ENCODE results near the gene MTAP. TPM values are rescaled to one million over a fixed set of nuclear protein-coding genes. Genes with fewer than 3 reads are reported as not detected.

Gene MTAP
- polyA plus RNA-seq, 4 donors, result 32.5 to 49.2 (median 44.9) TPM

DNA sequence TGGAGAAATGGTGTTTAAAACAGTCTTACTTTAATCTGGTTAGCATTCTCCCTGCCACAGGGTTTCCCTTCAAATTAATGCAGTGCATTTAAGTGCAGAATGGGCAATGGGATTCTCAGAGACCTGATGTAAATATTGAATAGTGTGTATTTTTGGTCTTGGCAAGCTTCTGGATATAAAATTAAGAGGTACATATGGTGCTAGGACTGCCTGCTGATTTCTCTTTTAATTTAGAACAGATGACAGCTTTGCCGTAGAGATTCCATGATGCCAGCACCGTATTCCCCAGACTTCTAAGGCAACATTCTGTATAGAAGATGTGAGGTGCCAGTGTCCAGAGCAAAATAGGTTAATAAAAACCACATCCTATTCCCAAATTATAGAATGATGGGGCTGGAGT is 1.9 kb downstream of the MTAP start:
- no peak for DNase-seq (ENCODE audit: low read depth in 4 of 4, low spot score in 3 of 4)

DNA sequence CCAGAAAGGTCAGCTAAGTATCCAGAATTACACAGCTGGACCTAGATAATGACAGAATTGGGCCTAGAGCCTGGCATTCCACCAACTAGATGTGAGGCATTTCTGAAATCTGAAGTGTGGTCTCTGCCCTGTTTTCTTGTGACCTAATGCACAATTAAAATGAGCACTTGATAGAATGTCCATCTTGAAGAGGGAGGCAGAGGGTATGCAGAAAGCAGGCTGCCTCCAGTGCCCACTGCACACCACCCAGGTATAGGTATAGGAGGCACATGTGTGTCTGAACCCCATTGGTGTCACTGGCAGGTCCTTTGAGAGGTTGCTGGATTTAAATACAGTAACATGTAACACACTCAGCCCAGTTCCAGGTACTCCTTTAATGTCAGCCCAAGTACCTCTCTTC is 2.4 kb downstream of the MTAP start:
- DNase-seq (ENCODE audit: low read depth in 4 of 4, low spot score in 3 of 4), result no peak

DNA sequence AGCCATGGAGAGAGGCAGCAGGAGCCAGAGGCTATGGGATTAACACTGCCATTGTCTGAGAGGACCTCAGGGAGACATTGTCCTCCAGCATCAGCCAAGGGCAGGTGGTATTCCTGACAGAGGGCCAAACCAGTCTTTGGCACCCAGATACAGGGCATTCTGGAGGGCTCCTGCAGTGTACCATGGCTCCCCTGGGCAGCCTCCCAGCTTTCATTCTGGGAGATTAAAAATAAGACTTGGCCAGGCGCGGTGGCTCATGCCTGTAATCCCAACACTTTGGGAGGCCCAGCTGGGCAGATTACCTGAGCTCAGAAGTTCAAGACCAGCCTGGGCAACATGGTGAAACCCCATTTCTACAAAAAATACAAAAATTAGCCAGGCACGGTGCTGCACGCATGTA is 4.2 kb downstream of the MTAP start:
- no peak for DNase-seq (ENCODE audit: low read depth in 4 of 4, low spot score in 3 of 4)

DNA sequence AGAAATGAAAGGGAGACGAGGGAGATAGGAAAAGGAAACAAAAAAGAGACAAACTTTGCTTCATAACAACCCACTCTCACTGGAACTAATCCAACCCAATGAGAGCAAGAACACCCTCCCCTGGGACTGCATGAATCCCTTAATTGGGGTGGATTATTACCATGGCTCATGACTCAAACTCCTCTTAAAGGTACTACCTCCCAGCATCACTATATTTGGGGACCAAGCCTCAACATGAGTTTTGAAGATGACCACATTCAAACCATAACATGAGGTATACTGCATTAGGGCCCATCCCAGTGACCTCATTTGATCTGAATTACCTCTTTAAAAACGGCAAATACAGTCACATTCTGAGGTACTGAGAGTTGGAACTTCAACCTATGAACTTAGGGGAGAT is 8.0 kb downstream of the MTAP start:
- no peak for DNase-seq (ENCODE audit: low read depth in 4 of 4, low spot score in 3 of 4)

DNA sequence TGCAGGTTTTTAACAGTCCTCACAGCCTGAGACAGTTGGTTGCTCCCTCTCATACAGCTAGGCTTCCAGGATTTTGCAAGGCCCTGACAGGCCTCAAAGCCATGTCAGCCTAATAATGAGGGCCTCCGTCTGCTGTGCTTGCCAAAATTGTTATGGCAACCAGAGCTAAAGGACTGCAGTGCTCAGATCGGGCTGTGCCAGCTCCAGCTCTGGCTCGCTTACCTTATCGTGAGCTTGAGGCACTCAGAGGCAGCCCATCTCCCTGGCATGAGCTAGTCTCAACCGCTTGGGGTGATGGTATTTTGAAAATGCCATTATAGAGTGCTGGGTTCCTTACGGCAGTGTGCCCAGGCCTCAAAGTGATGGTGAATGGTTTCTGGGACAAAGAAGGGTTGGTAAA is 8.4 kb downstream of the MTAP start:
- DNase-seq (ENCODE audit: low read depth in 4 of 4, low spot score in 3 of 4), result no peak

DNA sequence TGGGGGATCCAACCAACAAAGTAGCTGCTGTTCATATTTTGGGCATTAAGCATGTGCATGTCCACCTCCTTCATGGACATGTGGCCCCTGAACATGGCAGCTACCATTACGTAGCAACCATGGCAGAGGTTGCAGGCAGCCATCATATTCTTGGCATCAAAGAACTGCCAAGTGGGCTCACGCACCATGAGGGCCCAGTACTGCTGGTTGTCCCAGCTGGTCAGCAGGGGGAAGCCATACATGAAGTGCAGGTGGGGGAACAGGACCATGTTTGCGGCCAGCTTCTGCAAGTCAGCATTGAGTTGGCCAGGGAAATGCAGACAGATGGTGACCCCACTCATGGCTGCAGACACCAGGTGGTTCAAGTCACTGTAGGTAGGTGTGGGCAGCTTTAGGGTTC is 9.5 kb downstream of the MTAP start:
- no peak for DNase-seq (ENCODE audit: low read depth in 4 of 4, low spot score in 3 of 4)

DNA sequence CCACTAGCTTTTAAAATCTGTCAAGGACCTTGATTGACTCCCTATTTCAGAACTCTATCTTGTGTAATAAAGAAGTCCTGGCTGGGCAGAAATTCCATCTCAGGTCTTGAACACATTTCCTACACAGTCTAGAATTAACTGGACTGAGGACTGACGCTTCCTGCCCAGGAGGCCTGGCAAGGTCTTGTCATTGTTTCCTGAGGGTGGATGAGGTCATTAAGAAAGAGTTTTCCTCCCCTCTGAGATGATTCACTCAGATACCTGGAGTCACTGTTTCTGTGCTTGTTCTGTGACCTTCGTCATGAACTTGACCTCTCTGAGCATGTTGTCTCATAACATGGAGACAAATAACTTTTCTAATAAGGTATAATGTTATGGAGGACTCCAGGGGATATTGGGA is 10.0 kb downstream of the MTAP start:
- no peak for DNase-seq (ENCODE audit: low read depth in 4 of 4, low spot score in 3 of 4)

DNA sequence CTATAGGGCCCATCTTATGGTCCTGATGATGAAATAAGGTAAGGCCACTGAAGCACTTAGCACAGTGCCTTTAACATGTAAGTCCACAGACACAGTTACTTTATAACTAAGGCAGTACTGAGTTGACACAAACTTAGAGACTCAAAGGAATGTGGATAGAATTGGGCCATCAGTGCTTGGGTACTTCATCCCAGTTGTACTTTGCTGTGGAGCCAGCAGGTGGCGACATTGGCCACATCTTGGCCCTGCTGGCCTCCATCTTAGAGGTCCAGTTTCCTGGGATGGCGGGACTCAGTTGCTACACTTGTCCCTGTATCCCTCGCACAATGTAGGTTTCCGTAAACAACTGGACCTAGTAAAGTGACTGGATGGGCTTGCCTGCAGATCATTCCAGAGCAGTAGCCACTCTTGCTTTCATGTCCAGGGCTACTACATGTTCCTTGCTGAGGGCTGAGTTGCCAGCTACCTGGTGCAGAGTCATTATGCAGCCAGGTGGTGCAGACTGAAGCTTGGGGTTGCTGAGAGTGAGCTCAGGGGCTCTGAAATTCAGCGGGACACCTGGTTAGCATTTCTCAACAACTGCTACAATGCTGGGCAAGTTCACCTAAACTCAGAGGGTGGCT is 10.6 kb downstream of the MTAP start:
- peak in 1 of 4 donors; percentile 10 for DNase-seq (ENCODE audit: low read depth in 4 of 4, low spot score in 3 of 4)

DNA sequence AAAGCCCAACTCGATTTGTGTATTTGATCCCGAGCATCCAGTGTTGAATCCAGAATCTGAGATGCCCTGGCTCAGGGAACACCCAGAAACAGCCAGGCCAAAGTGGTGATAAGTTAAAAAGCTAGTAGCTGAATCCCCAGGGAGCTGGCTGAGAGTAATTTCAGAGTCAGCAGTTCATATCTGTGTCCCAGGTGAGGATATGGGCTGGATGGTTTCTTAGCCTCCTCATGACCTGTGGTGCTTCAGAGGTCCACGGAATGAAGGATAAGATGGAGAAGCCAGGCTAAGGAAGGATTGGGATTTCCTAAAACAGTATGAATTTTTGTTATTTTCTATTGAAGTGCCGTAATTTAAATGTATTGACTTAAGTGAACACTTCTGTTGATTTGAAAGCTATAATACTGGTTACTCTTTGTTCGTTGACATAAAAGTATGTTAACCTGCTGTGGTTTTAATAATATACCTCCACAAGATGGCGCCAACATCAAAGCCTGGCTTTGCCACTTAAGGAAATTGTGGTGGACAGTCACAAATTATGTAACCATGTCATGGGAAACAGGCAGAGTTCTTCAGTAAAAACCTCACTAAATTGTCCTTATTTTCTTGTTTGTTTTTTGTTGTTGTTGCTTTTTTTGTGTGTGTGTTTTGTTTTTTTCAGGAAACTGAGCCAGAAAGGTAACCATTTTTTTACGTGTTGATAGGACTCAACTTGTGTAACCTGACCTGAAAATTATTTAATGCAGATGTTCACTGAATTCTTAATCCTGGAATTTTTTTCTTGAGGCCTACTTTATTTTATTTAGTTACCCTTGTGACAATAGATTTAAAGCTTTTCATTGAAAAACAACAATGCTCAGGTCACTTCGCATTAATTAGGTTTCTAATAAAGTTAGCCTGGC is 11.4 kb downstream of the MTAP start:
- peak in 3 of 4 donors; percentile 44 to 66 (median 51) for DNase-seq (ENCODE audit: low read depth in 4 of 4, low spot score in 3 of 4)

DNA sequence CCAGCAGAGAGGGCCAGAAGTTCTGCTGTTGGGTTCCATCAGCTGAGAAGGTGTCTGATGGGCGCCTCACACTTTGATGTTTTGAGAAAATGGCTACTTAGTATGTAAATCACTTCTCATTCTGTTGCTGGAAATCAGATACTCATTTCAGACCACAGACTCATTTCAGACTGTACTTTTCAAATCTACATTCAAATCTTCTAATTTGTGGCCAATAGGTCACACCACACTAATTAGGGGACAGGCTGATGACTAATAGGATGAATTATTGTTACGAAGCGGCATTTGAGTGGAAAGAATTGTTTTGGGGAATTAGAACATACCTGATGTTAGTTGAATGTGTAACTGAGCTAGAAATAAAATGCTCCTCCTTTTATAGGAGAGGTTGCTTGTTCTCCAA is 13.2 kb downstream of the MTAP start:
- no peak for DNase-seq (ENCODE audit: low read depth in 4 of 4, low spot score in 3 of 4)

DNA sequence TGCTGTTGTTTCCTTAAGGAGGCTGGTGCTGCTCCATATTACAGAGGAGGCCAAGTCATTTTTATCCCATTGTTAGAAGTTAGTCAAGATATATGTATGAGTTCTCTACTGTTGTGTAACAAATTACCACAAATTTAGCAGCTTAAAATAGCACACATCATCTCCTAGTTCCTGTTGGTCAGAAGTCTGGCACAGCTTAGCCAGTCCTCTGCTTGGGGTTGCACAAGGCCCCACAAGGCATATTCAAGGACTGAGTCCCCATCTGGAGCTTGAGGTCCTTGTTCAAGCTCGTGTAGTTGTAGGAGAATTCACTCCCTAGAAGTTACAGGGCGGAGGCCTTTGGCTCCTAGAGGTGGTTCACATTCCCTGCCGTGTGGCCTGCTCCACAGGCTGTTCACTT is 14.7 kb downstream of the MTAP start:
- no peak for DNase-seq (ENCODE audit: low read depth in 4 of 4, low spot score in 3 of 4)

DNA sequence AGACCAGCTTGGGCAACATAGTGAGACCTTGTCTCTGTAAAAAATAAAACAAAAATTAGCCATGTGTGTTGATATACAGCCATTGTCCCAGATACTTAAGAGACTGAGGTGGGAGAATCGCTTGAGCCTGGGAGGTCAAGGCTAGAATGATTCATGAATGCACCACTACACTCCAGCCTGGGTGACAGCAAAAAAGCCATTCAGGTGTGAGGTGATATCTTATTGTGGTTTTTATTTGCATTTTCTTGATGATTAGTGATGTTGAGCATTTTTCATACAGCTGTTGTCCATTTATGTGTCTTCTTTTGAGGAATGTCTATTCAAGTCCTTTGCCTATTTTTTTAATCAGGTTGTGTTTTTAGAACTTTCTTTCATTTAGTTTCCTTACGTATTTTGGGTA is 23.2 kb downstream of the MTAP start:
- DNase-seq (ENCODE audit: low read depth in 4 of 4, low spot score in 3 of 4), result no peak

DNA sequence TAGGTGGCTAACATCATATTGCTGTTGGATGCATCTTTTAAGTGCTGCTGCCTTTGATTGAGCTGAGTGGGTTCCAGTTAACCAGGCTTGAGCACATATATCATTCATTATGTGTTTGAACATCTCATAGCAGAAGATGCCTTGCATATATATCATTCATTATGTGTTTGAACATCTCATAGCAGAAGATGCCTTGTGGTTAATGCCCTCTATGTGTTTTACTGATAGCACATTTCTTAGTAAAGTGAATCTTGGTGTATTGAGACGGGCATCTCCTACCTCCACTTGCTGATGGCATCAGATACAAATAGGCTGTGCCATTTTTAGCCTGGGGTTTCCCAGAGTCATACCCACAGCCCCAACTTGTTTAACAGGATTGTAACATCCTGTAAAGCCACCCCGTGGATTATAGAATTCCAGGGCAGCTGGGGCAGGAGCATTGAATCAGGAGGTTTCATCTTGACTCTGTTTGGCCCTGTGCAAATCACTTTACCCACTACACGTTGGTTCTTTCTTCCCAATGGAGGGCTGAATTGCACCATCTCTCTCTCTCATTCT is 26.5 kb downstream of the MTAP start:
- DNase-seq (ENCODE audit: low read depth in 4 of 4, low spot score in 3 of 4), result no peak

DNA sequence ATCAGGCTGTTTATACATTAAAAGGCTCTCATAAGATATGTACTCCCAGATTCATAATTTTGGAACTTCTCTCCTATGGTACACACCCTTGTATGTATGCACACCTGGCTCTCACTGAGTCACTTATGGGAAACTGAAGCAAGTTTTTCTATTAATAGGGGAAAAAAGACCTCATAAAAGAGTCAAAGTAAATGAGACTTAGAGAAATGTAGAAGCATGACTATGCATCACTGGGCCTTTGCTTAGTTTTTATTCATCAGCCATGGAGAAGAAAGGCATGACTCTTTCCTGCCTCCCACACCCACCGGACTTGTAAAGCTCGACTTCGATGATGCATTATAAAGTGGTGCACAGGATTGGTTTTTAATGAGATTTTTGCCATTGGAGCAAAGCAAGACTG is 28.2 kb downstream of the MTAP start:
- no peak for DNase-seq (ENCODE audit: low read depth in 4 of 4, low spot score in 3 of 4)

DNA sequence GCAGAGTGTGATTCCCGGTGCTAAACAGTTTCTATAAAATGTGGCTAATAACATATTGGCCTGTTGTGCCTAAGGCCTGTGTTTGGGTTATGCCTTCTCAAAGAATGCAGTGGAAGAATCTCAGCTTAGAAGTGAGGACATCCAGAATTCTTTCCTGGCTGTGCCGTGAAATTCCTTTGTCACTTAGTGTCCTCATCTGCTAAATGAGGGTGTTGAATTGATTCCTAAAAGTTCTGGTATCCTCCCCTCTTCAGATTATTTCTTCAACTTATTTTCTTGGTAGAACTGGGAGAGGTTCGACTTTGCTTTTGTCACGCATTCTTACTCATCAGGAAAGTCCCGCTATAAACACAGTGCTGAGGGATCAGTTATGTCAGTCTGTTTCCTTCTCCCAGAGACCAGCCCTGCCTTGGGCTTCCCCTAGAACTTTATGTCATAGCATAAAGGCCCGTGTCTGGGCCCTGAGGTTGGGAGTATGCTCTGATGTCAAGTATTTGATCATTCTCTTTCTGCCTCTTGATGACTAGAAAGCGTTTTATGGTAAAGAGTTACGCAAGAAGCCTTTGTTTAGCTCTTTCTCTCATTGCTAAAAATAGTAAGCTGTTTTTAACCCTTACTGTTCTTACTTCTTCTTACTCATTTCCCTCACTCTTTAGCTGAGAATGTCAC is 29.5 kb downstream of the MTAP start:
- DNase-seq (ENCODE audit: low read depth in 4 of 4, low spot score in 3 of 4), result no peak

DNA sequence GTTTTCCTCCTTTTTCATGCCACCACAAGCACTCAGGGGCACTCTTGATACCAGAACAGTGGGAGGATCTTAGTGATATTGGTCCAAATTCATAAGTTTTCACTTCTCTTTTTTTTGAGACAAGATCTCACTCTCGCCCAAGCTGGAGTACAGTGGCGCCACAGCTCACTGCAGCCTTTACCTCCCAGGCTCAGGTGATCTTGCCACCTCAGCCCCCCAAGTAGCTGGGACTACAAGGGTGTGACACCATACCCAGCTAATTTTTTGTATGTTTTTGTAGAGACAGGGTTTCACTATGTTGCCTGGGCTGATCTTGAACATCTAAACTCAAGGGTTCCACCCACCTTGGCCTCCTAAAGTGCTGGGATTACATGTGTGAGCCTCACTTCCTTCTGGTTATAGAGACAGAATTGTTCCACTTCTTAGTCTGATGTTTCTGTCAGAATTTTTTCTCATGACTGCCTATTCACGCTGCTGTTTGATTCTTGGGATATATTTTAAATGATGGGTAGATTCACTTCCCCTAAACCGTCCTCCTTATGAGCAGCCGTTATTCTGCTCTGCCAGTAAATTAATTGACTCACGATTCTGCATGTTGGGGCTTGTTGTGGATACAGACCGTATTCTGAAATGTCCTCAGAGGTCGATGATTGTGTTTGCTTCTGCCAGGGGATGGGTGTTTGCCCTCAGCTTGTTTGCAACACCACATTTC is 30.8 kb downstream of the MTAP start:
- DNase-seq (ENCODE audit: low read depth in 4 of 4, low spot score in 3 of 4), result no peak

DNA sequence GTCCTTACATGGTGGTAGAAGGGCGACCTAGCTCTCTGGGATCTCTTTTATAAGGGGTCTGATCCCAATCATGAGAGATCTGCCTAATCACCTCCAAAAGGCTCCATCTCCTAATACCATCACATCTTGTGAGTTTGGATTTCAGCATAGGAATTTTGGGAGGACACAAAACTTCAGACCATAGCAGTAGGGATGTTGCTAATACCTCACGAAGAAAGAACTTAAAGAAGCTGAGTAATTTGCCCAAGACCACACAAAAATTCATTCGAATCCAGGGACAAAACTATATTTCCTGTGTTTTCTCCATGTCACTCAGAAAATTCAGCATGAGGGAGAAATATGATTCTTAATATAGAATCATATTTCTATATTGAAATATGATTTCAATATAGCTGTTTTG is 32.7 kb downstream of the MTAP start:
- DNase-seq (ENCODE audit: low read depth in 4 of 4, low spot score in 3 of 4), result no peak

DNA sequence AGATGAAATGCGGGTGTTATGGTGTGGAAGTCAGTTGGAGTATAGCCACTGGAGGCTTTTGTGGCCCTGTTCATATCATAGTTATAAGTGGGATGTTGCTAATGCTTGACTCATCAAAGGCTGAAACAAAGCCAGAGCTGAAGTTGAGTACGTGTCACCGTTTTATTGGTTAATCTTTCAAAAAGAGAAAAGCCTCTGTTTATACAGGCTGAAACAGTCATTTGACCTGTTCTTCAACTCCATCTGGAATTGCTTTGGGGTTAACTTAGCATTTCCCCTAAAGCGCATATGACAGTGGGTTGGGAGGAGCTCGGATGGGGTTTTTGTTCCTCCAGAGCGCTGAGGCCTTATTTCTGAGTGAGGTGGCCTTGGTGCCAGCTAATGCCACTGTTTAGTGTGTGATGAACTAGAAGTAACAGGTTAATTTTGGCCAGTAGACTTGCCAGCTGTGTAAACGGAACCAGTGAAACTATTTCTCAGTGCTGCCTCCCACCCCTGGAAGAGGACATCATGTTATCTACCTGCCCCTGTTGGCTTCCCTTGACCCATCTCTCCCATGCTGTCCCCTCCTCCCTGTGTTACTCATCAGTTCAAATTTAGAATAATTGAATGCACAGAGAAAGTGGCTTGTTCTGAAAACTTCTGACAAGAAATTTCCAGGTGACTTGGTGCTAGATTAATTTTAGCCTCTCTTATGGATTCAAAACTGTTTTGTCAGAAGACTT is 34.2 kb downstream of the MTAP start:
- DNase-seq (ENCODE audit: low read depth in 4 of 4, low spot score in 3 of 4), result no peak

DNA sequence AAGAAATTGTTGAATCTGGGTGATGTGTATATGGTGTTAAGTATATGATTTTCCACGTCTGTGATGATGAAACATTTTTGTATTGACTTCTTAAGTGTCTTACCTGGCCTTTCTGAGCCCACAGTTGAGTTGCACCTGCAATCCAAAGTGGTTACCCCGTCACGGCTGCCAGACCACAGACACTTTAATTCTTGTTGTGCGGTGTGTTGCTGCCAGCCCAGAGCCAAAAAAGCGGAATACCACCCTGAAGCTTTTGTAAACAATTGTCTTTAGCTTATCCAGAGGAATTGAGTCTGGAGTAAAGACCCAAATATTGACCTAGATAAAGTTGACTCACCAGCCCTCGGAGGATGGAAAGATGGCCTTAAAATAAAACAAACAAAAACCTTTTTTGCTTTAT is 35.1 kb downstream of the MTAP start:
- DNase-seq (ENCODE audit: low read depth in 4 of 4, low spot score in 3 of 4), result no peak

DNA sequence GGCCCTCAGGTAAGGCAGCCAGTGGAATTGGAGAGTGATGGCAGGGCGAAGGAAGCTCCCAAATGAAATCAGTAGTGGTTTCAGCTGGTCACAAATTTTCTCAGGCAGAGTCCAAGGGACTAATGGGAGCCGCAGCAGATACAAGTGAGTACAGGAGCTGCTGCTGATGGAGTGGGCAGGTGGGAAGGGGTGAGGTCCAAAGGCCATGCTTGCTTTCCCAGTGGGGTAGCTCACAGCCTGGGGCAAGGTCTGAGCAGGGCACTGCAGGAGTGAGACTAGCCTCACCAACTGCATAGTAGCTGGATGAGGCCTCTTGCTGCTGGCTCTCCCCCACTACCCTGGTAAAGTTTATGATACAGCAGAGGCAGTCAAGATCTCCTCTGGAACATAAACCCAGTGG is 38.2 kb downstream of the MTAP start:
- no peak for DNase-seq (ENCODE audit: low read depth in 4 of 4, low spot score in 3 of 4)
